ENCODE measurements around the gene DGAT2.
"Not testable (repeated sequence)": the region's sequence is repeated elsewhere in the genome, so short reads cannot be mapped to it uniquely, and the experiment has no call there.

DGAT2 gene

GRCh38 chr11:75754933-75755332 is 13.6 kb upstream of the DGAT2 start:
- DNase-seq (ENCODE audit: low read depth in 2 of 3, low spot score in 1 of 3) = not testable (repeated sequence)

- DNase-seq (ENCODE audit: low read depth in 2 of 3, low spot score in 1 of 3) = no peak
Observed at GRCh38 chr11:75757651-75758050, 10.9 kb upstream of the DGAT2 start.

- no peak for DNase-seq (ENCODE audit: low read depth in 2 of 3, low spot score in 1 of 3)
Observed at GRCh38 chr11:75759832-75760231, 8.7 kb upstream of the DGAT2 start.

GRCh38 chr11:75760243-75760642 is 8.3 kb upstream of the DGAT2 start:
- no peak for DNase-seq (ENCODE audit: low read depth in 2 of 3, low spot score in 1 of 3)

- DNase-seq (ENCODE audit: low read depth in 2 of 3, low spot score in 1 of 3) = no peak
Observed at GRCh38 chr11:75760710-75761493, 7.7 kb upstream of the DGAT2 start.

- DNase-seq (ENCODE audit: low read depth in 2 of 3, low spot score in 1 of 3) = no peak
Observed at GRCh38 chr11:75762158-75762557, 6.4 kb upstream of the DGAT2 start.

- no peak for DNase-seq (ENCODE audit: low read depth in 2 of 3, low spot score in 1 of 3)
Observed at GRCh38 chr11:75762885-75763284, 5.7 kb upstream of the DGAT2 start.

GRCh38 chr11:75763846-75764245 is 4.7 kb upstream of the DGAT2 start:
- DNase-seq (ENCODE audit: low read depth in 2 of 3, low spot score in 1 of 3) = no peak

- no peak for DNase-seq (ENCODE audit: low read depth in 2 of 3, low spot score in 1 of 3)
Observed at GRCh38 chr11:75765116-75765515, 3.5 kb upstream of the DGAT2 start.

GRCh38 chr11:75766443-75767227 is 1.9 kb upstream of the DGAT2 start:
- no peak for DNase-seq (ENCODE audit: low read depth in 2 of 3, low spot score in 1 of 3)

GRCh38 chr11:75767228-75767572 is 1.4 kb upstream of the DGAT2 start:
- no peak for DNase-seq (ENCODE audit: low read depth in 2 of 3, low spot score in 1 of 3)

- DNase-seq (ENCODE audit: low read depth in 2 of 3, low spot score in 1 of 3) = no peak
Observed at GRCh38 chr11:75767793-75768111, 826 bp upstream of the DGAT2 start.

- DNase-seq (ENCODE audit: low read depth in 2 of 3, low spot score in 1 of 3) = no peak
Observed at GRCh38 chr11:75768909-75769771, 562 bp downstream of the DGAT2 start.

GRCh38 chr11:75770102-75770501 is 1.5 kb downstream of the DGAT2 start:
- no peak for DNase-seq (ENCODE audit: low read depth in 2 of 3, low spot score in 1 of 3)

GRCh38 chr11:75771646-75772410 is 3.2 kb downstream of the DGAT2 start:
- no peak for DNase-seq (ENCODE audit: low read depth in 2 of 3, low spot score in 1 of 3)

GRCh38 chr11:75773595-75774353 is 5.2 kb downstream of the DGAT2 start:
- no peak for DNase-seq (ENCODE audit: low read depth in 2 of 3, low spot score in 1 of 3)

- no peak for DNase-seq (ENCODE audit: low read depth in 2 of 3, low spot score in 1 of 3)
Observed at GRCh38 chr11:75775056-75775455, 6.5 kb downstream of the DGAT2 start.

GRCh38 chr11:75776546-75776945 is 8.0 kb downstream of the DGAT2 start:
- no peak for DNase-seq (ENCODE audit: low read depth in 2 of 3, low spot score in 1 of 3)

GRCh38 chr11:75777461-75778110 is 9.0 kb downstream of the DGAT2 start:
- DNase-seq (ENCODE audit: low read depth in 2 of 3, low spot score in 1 of 3) = no peak

- no peak for DNase-seq (ENCODE audit: low read depth in 2 of 3, low spot score in 1 of 3)
Observed at GRCh38 chr11:75778962-75779361, 10.4 kb downstream of the DGAT2 start.
